SHP77 treated with DMSO at 0.1 percent for 48 hours (cell line): ENCODE results near the gene SGF29.
"Not testable (repeated sequence)": the region's sequence is repeated elsewhere in the genome, so short reads cannot be mapped to it uniquely, and the experiment has no call there.

ENCODE experiments used
- DNase-seq: peaks from one replicate; lab custom pipeline; 2025; lab: John Stamatoyannopoulos, UW

SGF29 gene

DNA sequence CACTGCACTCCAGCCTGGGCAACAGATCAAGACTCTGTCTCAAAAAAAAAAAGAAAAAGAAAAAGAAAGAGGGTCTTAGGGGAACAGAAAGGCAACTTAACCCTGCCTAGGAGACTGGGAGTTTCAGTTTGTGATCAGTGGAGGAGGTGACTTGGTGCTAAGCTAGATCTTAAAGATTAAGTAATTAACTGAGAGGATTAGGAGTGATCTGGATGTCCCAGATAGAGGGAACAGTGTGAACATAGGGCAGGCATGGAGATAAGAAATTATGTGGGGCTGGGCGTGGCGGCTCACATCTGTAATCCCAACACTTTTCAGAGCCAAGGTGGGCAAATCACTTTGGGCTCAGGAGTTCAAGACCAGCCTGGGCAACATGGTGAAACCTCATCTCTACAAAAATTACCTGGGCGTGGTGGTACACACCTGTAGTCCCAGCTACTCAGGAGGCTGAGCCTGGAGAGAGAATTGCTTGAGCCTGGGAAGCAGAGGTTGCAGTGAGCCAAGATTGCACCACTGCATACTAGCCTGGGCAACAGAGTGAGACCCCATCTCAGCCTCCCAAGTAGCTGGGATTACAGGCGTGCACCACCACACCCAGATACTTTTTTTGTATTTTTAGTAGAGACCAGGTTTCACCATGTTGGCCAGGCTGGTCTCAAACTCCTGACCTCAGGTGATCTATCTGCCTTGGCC lies 12.7 kb downstream of the SGF29 start:
- not testable (repeated sequence) for DNase-seq

- no peak for DNase-seq
These were observed 13.6 kb downstream of the SGF29 start for GRCh38 chr16:28567292-28567691.

DNA sequence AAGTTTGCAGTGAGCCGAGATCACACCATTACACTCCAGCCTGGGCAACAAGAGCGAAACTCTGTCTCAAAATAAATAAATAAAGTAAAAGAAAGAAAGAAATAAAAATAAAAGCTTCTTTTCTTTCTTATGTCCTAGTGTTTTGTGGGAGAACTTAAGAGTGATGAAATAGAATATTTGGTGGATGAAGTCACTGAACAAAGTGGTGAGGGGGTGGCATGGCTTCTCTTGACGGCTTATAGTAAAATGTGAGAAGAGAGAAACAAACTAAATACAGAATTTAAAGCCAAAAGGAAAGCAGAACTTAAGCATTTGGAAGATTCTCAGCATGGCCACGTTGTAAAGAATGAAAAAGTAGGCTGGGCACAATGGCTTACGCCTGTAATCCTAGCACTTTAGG lies 15.3 kb downstream of the SGF29 start:
- no peak for DNase-seq

DNA sequence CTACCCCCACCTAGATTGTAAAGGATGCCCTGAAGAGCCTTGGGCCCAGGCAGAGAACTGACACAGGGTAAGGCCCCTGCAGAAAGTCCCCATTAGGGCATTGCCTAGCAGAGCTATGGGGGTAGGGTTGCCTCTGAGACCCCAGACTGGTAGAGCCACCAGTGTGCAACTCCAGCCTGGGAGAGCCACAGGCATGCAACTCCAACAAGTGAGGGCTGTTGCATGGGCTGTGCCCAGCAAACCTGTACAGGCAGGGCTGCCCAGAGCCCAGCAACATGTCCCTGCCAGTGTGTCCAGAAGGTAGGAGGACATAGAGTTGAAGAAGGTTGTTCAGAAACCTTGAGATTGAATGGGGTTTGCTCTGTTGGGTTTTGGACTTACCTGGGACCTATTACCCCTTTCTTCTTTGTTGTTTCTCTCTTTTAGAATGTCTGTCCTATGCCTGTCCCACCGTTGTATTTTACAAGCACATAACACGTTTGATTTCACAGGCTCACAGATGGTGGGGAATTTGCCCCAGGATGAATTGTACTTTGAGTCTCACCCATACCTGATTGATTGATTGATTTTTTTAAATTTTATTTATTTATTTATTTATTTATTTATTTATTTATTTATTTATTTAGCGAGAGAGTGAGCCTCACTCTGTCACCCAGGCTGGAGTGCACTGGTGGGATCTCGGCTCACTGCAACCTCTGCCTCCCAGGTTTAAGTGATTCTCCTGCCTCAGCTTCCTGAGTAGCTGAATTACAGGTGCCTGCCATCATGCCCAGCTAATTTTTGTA lies 16.4 kb downstream of the SGF29 start:
- no peak for DNase-seq

GRCh38 chr16:28572696-28573510 lies 19.2 kb downstream of the SGF29 start:
- DNase-seq: no peak

DNA sequence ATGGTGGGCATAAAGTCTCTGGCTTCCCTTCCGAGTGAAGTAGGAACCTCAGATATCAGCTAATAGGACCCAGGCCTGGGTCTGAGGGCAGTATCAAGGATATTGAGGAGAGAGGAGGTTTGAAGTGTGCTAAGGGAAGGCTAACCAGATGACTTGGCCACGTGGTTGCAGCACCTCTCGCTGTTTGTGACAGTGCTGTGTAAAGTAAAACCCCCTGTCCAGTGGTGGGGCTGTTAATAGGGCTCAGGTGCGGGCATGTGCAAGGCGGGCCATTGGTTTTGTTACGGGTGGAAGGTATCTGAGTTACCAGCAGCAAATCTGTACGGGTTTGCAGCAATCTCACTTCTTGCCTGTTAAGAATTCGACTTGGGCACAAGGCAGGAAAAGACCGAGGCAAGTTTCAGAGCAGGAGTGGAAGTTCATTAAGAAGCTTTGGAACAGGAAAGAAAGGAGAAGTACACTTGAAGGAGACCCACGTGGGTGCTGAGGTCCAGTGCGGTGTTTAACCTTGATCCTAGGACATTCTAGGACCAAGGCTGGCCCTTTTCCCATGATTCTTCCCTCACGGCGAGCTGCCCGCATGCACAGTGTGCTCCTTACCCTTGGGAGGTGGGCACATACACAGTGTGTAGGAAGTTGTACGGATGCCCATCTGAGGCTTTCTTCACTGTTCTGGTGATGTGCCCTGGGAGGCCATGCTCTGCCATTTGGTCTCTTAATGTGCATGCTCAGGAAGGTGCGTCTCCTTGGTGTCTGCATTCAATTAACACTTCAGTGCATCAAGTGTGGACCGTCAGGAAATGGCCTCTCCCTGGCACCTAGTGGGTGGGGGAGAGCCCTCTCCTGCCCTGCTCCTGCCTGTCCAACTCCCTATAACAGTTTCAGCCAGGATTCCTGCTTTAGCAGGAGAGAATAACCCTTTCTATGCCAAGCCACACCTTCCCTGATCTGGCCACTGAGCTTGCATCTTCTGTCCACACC lies 20.3 kb downstream of the SGF29 start:
- DNase-seq: no peak

- no peak for DNase-seq
These were observed 21.2 kb downstream of the SGF29 start for GRCh38 chr16:28574925-28575324.

DNA sequence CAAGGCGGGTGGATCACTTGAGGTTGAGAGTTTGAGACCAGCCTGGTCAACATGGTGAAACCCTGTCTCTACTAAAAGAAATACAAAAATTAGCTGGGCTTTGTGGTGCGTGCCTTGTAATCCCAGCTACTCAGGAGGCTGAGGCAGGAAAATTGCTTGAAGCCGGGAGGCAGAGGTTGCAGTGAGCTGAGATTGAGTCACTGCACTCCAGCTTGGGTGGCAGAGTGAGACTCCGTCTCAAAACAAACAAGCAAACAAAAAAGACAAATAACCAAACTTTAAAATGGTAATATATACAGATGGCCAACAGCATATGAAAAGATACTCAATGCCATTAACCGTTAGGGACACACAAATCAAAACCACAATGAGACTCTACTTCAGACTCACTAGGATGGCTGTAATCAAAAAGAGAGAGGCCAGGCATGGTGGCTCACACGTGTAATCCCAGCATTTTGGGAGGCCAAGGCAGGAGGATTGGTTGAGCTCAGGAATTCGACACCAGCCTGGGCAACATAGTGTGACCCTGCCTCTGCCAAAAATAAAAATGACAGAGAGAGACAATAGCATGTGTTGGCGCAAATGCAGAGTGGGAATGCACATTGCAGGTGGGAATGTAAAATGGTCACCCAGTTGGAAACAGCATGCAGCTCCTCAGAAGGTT lies 21.9 kb downstream of the SGF29 start:
- DNase-seq: no peak

DNA sequence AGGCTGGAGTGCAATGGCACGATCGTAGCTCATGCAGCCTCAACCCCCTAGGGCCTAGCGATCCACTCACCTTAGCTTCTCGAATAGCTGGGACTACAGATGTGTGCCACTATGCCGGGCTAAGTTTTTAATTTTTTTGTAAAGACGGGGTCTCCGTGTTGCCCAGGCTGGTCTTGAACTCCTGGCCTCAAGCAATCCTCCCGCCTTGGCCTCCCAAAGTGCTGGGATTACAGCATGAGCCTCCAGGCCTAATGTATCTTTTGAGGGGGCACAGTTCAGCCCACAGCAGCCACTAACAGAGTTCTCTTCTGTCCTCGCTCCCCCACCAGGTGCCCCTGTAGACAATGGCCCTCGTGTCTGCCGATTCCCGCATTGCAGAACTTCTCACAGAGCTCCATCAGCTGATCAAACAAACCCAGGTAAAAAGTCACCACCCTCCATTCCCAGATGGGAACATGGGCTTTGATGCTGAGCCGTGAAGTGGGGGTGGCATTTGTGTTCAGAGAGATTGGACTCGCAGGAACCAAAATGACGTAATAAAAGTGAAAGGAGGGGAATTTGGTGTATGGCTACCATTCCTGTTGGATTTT lies 27.1 kb downstream of the SGF29 start:
- no peak for DNase-seq

DNA sequence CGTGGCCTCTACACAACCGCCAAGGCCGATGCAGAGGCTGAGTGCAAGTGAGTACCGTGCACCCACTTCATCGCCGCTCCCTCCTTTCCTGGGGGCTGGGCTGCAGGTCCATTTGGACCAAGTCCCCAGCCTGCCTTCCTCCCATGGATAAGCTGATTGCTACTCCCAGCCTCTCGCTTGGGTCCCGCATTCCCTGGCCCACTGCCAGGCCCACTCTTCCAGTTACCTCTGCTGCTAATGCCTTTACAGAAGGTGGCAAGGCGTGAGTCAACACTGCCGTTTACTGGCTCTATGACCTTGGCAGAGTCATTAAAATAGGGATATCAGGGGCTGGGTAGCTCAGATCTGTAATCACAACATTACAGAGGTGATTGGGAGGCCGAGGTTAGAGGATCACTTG lies 32.0 kb downstream of the SGF29 start:
- DNase-seq: no peak

- DNase-seq: no peak
These were observed 32.7 kb downstream of the SGF29 start for GRCh38 chr16:28586466-28586865.

GRCh38 chr16:28587386-28587785 lies 33.7 kb downstream of the SGF29 start:
- DNase-seq: no peak

GRCh38 chr16:28589069-28589468 lies 35.3 kb downstream of the SGF29 start:
- no peak for DNase-seq

GRCh38 chr16:28589930-28590329 lies 36.2 kb downstream of the SGF29 start:
- DNase-seq: no peak

GRCh38 chr16:28590384-28591340 lies 36.9 kb downstream of the SGF29 start:
- no peak for DNase-seq

GRCh38 chr16:28591355-28591754 lies 37.6 kb downstream of the SGF29 start:
- DNase-seq: no peak

- DNase-seq: no peak
These were observed 38.8 kb downstream of the SGF29 start for GRCh38 chr16:28592511-28592910.

DNA sequence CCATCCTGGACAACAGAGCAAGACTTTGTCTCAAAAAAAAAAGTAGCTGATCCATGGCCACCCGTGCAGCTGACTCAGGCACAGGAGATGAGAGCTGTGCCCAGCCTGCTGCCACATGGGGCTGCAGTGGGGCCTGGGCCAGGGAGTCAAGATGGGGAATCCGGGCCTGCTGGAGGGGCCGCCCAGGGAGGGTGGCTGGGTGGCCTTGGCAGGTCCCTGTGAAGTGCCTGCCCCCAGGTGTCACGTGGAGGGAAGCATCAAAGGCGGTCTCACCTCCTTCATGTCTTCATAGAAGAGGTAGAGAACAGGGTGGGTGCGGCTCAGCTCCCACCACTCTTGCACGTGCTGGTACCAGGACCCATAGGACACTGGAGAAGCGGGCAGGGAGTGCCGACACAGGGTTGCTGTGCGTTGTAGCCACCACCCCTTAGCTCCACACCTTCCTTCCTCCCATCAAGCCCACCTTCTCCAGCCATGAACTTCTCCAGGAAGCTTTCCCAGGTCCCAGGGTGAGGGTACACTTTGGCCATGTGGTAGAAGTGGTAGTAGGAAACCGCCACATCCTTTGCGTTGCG lies 39.3 kb downstream of the SGF29 start:
- no peak for DNase-seq

- DNase-seq: not testable (repeated sequence)
These were observed 41.7 kb downstream of the SGF29 start for GRCh38 chr16:28595451-28595850.
